ENCODE data around the gene CNOT9.
A peak's percentile ranks its signal among the peaks of the same experiment; 100 is the strongest.

DNA sequence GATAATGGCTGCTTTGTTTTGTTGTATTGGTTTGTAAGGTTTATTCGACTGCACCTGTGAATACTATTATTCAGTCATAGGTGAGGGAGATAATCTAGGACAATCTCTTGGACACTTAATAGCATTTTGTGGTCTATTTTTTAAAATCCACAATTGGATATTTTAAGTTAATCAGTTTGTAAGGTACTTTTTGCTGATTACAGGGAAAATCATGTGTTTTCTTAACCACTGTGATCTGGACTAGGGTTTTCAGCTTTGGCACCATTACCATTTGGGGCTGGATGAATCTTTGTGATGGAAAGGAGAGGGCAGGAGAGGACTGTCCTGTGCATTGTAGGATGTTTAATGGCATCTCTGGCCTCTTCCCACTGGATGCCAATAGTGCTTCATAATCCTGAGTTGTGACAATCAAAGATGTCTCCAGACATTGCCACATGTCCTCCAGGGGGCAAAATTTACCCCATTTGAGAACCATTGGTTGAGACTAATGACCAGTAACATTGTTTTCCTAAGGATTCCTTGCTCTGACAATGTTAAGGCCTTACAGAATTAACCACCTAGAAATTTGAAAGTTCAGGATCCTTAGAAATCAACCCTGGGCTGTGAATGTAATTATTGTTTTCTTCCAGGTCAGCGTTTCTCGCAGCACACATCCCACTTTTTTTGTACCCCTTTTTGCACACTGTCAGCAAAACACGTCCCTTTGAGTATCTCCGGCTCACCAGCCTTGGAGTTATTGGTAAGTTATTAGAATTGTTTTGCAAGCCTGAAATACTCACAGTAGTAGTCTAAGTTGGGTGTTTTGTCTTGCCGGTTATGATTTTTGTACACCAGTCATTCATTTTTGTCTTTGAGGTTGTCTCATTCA is 15.6 kb downstream of the CNOT9 start:
- no peak for TF ChIP-seq POLR2A (IDR thresholded peaks at IDR 0.05)
- TF ChIP-seq, protein P1, sequence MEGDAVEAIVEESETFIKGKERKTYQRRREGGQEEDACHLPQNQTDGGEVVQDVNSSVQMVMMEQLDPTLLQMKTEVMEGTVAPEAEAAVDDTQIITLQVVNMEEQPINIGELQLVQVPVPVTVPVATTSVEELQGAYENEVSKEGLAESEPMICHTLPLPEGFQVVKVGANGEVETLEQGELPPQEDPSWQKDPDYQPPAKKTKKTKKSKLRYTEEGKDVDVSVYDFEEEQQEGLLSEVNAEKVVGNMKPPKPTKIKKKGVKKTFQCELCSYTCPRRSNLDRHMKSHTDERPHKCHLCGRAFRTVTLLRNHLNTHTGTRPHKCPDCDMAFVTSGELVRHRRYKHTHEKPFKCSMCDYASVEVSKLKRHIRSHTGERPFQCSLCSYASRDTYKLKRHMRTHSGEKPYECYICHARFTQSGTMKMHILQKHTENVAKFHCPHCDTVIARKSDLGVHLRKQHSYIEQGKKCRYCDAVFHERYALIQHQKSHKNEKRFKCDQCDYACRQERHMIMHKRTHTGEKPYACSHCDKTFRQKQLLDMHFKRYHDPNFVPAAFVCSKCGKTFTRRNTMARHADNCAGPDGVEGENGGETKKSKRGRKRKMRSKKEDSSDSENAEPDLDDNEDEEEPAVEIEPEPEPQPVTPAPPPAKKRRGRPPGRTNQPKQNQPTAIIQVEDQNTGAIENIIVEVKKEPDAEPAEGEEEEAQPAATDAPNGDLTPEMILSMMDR (IDR thresholded peaks at IDR 0.05 in 4 of 5, conservative IDR thresholded peaks at IDR 0.05 in 1 of 5) = peak in 1 of 5 experiments; percentile 10
